NCI-H1694 treated with DMSO at 0.1 percent for 48 hours (cell line): ENCODE measurements around the gene CCDC178.
"Not testable (repeated sequence)": the region's sequence is repeated elsewhere in the genome, so short reads cannot be mapped to it uniquely, and the experiment has no call there.

Source experiments
- DNase-seq: peaks from one replicate; lab custom pipeline; 2025; lab: John Stamatoyannopoulos, UW

The CCDC178 gene

DNA sequence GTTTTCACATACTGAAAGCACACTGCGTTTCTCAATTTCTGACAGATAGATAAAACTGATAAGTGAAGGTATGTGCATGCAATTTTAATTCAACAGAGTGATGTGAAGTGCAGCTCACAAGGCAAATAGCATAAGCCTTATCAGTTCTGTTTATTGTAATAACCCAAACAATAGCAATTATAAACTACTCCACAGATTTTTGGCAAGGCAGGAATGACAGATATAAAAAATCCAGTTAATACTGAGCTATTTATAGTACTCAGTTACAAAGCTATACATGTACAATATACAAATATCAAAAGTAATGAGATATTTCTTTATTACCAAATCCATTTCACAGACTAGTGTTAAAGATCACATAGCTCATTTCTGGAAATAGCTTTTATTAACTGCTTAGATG, 456.8 kb downstream of the CCDC178 start:
- DNase-seq = no peak

DNA sequence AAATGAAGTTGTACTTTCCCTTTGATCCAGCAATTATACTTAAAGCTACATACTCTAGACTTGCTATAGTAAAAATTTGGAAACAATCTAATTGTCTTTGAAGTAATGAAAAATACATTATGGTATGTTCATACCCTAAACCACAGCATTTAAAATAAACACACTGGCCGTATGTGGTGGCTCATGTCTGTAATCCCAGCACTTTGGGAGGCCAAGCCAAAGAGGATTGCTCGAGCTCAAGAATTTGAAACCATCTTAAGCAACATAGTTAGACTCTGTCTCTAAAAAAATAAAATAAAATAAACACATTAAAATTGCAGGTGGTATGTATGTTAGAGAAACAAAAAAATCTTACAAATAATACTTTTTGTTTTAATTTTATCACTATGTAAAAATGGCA, 459.6 kb downstream of the CCDC178 start:
- no peak for DNase-seq

DNA sequence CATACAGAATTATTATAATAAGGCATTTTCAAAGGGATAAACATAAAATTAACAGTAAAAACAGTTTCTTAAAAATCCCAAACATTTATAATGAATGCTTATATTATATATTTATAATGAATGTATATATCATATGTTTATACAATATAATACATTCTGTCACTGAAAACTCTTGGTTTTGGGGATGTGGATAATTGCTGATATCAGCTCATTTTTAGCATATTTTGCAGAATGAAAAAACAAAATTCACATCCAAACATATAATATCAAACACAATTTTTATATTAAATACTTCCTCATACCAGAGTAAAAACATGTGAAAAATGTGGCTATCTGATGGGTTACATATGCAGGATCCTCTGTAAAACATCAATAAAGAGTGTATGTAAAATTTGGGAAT, 465.0 kb downstream of the CCDC178 start:
- DNase-seq = no peak

DNA sequence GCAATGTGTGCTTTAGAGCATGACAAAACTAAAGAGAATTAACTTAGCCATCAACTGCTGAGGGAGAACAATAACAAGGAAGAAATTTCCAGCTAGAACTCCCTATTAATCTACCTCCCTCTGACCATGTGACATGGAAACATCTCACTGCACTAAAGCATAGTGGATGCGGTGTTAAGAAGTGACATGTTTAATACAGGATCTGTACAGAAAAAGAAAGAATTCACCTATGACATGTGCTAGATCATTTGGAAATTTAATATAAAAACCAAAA, 465.4 kb downstream of the CCDC178 start:
- DNase-seq = no peak

DNA sequence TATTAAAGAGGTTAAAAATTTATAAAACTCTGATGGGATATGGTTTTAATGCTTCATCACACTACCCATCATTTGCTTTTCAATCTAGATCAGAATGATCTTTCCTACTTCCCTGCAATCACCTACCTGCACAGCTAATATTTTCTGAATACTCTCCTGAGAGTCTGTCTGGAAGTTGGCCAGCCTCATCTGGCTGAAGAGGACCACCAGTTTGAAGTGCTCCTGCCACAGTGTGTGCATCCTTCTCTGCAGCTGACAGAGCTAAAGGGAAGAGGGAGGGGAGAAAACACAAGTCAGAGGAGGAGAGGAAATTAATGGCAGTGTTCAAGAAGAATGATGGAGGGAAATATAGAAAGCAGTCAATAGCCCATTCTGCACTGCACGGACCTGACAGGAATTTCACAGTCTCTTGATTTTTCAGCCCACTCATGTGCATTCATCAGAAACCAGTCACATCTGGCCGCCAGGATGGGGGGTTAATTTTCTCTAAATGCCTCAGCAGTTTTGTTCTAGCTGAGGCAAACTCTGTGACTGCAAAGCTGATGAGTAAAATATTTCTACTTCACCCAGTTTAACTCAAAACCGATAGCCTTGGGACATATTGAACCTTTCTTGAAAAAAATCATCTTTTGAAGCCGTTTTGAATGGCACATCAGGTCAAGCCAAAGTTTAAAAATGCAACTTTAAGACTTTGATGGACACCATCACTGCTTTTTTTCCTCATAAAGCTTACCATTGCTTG, 465.9 kb downstream of the CCDC178 start:
- DNase-seq = peak; percentile 30

DNA sequence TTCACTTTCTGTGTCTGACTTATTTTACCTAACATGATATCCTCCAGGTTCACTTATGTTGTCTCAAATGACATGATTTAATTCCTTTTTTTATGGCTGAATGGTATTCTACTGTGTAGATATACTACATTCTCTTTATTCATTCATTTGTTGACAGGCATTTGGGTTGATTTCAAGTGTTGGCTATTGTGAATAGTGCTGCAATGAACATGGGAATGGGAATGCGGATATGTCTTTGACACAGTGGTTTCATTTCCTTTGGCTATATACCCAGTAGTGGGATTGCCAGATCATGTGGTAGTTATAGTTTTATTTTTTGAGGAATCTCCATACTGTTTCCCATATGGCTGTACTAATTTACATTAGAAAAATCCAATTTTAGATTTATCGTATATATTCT, 472.3 kb downstream of the CCDC178 start:
- DNase-seq = no peak

DNA sequence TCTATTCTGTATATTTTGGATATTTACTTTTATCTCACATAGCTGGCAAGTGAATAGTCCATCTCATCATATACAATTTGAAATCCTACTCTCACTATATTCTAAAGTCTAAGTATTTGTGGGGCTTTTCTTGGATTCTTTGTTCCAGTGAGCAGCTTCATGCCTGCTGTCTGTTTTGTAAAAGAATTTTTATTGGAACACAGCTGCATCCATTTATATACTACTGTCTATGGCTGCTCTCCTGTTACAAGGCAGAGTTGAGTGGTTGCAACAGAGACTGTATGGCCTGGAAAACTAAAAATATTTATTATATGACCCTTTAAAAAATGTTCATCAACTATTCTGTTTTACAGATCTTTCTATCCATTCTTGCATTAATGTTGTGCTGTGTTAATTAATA, 474.4 kb downstream of the CCDC178 start:
- DNase-seq = no peak

DNA sequence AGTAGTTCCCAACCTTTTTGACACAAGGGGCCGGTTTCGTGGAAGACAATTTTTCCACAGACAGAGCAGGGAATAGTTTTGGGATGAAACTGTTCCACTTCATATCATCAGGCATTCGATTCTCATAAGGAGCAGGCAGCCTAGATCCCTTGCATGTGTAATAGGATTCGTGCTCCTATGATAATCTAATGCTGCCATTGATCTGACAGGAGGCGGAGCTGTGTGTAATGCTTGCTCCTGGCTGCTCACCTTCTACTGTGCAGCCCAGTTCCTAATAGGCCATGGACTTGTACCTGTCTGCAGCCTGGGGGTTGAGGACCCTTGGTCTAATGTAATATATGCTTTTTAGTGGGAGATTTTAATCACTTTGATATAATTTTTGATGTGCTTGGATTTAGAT, 479.0 kb downstream of the CCDC178 start:
- no peak for DNase-seq

DNA sequence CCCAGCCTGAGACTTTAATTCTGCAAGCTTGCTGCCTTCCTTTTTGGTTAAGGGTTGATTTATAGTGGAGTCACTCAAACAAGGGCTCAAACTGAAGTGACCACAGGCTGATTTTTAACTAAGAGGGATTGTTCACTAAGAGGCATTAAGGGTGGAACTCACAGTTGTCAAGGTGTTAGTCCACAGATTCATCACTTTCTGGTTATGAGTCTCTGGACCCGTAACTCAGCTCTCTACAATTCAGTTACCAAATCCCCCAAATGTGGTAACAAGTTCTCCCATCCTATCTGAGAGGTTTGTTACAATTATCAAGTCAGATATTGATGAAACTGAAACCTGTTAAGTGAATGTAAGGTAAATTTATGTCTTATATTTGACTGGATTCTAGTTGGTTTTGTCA, 481.8 kb downstream of the CCDC178 start:
- no peak for DNase-seq

DNA sequence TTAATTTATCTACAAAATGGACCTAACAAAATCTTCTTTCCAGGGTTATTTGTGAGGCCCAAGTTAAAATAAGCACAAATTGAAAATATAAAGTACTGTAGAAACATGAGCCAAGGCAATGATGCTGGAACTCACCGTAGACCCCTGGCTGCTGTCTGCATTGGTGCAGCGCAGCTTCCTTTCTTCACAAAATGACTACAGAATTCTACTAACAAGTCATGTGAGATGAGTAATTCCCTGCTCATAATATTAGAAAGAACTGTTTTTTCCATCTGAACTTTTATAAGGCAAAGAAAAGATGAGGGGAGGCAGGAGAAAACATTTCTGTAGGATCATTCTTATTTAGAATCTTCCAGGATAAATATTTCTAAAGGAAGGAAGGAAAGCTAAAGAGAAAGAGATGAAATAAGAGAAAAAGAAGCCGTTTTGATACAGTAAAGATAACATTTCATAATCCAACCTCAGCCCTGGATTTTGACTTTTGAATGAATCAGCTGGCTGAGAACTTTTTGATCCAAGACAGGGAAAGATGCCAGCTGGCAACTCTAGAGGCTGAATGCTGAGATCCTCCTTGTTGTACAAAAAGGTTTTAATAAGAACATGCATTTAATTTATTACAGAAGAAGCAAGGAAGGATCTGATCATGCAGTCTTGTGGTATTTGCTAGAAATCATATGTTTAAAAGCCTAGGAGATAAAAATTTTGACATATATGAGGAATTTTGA, 483.8 kb downstream of the CCDC178 start:
- no peak for DNase-seq

DNA sequence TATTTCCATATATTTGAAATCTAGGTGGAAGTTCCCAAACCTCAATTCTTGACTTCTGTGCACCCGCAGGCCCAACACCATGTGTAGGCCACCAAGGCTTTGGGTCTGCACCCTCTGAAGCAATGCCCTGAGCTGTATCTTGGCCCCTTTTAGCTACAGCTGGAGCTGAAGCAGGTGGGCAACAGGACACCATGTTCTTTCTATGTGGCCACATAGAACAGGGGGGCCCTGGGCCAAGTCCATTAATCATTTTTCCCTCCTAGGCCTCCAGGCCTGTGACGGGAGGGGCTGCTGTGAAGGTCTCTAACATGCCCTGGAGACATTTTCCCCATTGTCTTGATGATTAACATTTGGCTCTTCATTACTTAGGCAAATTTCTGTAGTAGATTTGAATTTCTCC, 488.2 kb downstream of the CCDC178 start:
- not testable (repeated sequence) for DNase-seq

DNA sequence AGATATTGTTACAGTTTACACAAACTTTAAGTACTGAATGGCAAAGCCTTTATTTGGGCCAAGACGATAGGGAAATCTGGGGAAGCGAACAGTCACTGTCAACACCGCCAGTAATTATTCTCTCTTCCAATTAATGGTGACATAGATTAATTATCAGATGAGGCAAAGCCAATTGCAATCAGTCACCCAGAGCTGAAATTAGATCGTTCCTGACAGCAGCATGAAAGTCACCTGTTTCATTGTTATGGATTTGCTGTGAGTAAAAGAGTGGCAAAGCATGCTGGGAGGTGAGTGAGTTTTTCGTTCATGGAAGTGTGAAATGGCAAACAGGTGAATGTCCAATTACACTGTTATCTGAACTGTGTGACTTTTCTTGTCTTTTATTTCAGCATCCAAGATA, 502.9 kb downstream of the CCDC178 start:
- DNase-seq = no peak

DNA sequence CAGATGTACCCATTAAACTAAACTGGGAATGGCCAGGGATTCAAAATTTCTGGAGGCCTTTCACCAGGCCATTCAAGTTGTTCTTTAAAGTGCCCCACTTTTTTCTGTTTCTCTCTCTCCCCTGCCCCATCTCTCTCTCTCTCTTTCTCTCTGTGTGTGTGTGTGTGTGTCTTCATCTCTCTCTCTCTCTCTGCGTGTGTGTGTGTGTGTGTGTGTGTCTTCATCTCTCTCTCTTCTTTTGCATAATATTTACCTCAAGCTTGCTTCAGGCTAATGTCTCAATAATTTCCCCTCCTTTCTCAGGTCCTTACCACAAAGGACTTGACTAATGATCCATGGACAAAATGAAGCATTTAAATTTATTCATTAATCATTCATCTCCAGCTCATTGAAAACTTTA, 503.5 kb downstream of the CCDC178 start:
- DNase-seq = no peak

DNA sequence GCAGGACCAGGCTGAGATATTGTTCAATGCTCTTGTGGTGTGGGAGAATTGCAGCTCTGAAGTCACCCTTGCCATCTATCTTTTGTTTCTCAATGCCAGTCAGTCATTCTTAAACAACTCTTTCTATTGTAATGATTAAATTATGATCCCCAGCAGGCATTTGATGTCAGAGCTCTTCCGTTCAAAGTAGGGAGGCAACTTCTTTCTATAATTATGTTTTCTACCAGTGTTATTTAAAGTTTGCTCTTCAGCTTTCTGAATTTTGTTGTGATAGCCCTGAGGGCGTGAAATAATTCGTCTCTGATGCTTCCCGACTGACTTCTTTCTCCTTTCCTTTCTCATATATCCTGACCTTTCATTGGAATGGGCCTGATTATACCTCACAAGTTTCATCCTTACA, 506.3 kb downstream of the CCDC178 start:
- no peak for DNase-seq

DNA sequence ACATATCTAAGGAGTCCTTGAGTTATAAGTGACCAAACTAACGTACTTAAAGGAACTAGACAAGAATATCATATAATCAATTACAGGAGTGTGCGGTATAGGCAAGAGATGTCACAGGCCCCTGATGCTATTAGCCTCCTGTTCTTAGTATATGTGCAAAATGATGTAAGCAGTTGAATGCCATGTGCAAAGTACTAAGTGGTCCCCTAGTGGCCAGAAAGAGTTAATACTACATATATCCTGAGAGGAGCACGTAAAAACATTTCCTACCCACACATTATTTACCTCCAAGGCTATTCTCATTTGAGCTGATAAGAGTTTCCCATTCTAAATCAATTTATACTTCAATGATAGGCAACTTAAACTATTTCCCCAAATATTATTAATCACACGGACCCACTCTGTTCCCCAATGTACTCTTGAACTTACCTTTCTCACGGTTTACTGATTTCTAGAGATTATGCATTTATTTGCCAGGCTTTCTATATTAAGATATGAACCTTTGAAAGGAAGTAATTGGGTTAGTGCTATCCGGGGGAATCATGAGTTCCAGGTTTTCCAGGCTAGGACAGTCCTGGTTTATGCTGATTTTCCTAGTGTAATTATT, 509.7 kb downstream of the CCDC178 start:
- peak; percentile 35 for DNase-seq

DNA sequence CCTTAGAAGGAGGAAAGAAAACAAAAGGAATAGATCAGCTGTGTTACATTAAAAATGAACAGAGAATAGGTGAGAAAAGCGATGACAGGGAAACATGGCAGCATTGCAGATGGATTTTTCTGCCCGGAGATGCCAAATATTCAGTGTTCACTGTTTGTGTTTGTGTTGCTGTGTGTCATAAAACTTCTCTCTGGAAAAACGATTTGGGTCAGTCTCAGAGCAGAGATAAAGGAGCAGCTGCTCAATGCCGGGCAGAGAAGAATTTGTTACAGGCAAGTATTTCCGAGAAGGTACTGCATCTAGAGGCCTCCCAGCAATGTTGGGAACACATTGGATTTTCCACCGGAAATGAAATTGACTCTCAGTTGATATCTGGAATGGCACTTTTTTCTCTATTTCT, 511.3 kb downstream of the CCDC178 start:
- DNase-seq = no peak

DNA sequence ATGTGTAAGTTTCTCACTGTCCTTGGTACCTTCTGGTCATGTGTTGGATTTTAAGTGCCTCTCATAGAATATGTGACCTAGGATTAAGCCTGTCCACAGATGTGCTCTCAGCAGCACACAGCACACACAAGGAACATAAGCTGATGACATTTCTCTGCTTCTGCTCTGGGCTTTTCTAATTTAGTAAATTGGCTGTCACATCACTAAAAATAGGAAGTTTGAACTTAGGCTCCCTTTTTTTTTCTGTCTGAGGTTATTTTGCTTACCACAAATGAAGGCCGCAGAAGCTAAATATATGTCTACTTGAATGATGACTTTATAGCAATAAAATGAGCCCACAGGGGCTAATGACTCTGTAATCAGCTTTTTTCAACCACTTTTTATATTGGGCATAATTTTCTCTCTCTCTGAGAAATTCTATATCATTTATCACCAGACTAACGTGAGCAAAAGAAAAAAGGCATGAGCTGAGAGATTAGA, 517.5 kb downstream of the CCDC178 start:
- DNase-seq = no peak

DNA sequence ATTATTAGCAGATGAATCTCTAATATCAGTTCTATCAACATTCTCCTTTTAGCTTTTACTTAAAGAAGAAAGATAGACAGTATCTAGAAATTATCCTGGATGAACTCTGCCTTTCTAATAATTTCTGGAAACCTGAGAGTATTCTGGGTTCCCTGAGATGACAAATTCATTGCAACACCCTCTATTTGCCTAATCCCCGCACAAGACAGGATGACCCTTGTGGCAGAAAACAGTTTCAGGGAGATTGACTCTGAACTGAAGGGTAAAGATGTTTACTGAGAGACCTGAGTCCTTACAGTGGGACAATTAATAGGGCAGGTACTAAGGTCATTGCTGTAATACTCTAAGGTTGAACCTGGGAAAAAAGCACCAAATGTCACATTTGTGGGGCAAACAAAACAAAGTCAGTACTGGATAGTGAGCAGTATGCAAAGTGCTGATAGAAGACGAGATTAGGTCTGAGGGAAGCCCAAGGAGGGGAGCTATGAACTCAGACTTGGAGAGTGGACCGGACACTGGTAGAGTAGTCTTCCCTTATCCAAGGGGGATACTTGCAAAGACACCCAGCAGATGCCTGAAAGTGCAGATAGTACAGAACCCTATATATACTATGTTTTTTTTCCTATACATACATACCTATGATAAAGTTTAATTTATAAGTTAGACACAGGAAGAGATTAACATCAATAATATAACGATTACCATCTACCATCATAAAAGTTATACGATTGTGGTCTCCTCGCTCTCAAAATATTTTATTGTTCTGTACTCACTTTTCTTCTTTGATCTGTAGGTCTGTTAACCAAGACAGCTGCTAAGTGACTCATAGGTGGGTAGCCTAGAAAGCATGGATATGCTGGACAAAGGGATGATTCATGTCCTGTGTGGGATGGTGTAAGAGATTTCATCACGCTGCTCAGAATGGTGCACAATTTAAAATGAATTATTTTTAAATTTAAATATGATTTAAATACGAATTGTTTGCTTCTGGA, 519.4 kb downstream of the CCDC178 start:
- no peak for DNase-seq

DNA sequence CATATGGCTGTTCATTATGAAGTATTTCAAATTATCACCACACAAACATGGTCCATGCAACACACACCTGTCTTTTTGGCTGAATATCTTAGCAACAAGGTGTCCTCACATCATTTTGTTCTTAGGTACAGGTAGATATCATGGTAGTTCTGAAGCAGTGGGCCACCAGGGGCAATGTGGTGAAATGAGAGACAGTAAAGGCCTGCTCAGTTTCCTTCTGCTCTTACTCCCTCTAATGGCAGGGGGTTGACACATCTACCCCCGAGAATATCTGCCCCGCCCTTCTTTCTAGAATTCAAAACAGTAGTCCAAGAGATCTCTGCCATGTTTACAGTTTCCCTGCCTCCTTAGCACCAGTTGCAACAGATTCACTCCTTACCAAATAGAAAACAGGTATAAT, 520.7 kb downstream of the CCDC178 start:
- peak; percentile 57 for DNase-seq

DNA sequence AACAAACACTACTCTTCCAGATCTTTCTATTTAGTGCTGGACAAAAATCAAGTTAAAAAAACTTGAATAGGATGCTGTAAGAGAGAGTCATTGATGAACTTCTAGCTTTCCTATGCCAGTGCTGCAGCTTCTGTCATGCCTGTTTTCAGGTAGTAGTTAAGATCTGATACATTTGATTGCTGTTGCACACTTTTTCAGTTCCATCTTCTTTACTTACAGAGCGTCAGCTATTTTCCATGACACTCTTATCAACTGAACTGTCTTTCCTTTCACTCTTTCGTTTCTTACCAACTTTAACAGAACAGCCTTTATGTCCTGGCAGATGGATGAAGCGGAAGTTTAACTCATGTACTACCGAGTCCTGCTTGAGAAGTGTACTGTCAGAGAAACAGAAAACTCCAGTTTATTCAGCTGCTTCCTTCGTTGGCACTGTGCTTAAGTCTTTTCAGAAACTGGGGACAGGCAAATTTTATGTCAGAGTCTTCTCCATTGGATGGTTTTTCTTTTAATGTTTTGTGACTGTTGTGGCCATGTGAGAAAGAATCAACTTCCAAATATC, 521.8 kb downstream of the CCDC178 start:
- no peak for DNase-seq

DNA sequence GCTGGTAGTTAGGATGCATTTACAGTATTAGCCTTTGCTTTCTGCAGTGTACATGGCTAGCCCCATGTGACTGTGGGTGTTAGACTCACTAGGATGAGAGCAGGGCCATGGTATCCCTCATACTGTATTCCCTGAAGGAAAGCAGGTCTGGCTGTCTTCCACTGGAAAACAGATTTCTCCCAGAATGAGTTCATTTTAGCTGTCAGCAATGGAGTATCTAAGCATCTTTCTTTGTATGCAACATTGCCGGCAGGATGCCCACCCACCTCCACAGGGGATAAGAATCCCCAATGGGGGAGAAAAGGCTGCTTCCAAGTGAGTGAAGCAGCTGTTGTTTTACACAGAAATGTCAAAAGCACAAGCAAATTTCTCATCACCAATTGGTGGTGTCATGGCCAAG, 525.0 kb downstream of the CCDC178 start:
- DNase-seq = no peak
